ENCODE measurements around the gene OR2W1.

DNA sequence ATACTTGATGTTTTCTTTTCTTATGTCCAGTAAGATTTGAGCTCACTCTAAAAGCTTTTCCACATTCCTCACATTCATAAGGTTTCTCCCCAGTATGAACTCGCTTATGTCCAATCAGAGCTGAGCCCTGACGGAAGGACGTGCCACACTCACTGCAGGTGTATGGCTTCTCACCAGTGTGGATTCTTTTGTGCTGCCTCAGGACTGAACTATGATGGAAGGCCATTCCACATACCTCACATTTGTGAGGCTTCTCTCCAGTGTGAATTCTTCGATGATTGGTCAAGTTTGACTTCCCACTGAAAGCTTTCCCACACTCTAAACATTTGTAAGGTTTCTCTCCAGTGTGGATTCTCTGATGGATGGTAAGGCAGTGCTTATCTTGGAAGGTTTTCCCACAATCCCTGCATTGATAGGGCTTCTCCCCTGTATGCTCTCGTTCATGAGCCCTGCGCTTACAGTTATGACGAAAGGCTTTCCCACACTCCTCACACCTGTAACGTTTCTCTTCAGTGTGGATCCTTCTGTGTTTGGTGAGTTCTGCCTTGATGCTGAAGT, 49.8 kb downstream of the OR2W1 start:
- TF ChIP-seq ZNF565 (CRISPR knock-in tag; conservative IDR thresholded peaks at IDR 0.05; ENCODE audit: low read depth), result no peak
- TF ChIP-seq ZFP3 (CRISPR knock-in tag; IDR thresholded peaks at IDR 0.05), result no peak
- TF ChIP-seq, protein P1, sequence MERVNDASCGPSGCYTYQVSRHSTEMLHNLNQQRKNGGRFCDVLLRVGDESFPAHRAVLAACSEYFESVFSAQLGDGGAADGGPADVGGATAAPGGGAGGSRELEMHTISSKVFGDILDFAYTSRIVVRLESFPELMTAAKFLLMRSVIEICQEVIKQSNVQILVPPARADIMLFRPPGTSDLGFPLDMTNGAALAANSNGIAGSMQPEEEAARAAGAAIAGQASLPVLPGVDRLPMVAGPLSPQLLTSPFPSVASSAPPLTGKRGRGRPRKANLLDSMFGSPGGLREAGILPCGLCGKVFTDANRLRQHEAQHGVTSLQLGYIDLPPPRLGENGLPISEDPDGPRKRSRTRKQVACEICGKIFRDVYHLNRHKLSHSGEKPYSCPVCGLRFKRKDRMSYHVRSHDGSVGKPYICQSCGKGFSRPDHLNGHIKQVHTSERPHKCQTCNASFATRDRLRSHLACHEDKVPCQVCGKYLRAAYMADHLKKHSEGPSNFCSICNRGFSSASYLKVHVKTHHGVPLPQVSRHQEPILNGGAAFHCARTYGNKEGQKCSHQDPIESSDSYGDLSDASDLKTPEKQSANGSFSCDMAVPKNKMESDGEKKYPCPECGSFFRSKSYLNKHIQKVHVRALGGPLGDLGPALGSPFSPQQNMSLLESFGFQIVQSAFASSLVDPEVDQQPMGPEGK (CRISPR knock-in tag; IDR thresholded peaks at IDR 0.05; ENCODE audit: borderline replicate concordance), result no peak
- no peak for TF ChIP-seq ZFP30 (CRISPR knock-in tag; IDR thresholded peaks at IDR 0.05)
- no peak for TF ChIP-seq TOX (CRISPR knock-in tag; IDR thresholded peaks at IDR 0.05; ENCODE audit: borderline replicate concordance)
- TF ChIP-seq, protein P2, sequence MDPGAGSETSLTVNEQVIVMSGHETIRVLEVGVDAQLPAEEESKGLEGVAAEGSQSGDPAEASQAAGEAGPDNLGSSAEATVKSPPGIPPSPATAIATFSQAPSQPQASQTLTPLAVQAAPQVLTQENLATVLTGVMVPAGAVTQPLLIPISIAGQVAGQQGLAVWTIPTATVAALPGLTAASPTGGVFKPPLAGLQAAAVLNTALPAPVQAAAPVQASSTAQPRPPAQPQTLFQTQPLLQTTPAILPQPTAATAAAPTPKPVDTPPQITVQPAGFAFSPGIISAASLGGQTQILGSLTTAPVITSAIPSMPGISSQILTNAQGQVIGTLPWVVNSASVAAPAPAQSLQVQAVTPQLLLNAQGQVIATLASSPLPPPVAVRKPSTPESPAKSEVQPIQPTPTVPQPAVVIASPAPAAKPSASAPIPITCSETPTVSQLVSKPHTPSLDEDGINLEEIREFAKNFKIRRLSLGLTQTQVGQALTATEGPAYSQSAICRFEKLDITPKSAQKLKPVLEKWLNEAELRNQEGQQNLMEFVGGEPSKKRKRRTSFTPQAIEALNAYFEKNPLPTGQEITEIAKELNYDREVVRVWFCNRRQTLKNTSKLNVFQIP (CRISPR knock-in tag; IDR thresholded peaks at IDR 0.05; ENCODE audit: borderline replicate concordance, low read depth), result no peak
- no peak for TF ChIP-seq RARB (CRISPR knock-in tag; IDR thresholded peaks at IDR 0.05)
- TF ChIP-seq, protein P3, sequence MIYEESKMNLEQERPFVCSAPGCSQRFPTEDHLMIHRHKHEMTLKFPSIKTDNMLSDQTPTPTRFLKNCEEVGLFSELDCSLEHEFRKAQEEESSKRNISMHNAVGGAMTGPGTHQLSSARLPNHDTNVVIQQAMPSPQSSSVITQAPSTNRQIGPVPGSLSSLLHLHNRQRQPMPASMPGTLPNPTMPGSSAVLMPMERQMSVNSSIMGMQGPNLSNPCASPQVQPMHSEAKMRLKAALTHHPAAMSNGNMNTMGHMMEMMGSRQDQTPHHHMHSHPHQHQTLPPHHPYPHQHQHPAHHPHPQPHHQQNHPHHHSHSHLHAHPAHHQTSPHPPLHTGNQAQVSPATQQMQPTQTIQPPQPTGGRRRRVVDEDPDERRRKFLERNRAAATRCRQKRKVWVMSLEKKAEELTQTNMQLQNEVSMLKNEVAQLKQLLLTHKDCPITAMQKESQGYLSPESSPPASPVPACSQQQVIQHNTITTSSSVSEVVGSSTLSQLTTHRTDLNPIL (CRISPR knock-in tag; IDR thresholded peaks at IDR 0.05; ENCODE audit: low read depth), result no peak
- no peak for TF ChIP-seq SNAI2 (CRISPR knock-in tag; IDR thresholded peaks at IDR 0.05)
- TF ChIP-seq, protein P4, sequence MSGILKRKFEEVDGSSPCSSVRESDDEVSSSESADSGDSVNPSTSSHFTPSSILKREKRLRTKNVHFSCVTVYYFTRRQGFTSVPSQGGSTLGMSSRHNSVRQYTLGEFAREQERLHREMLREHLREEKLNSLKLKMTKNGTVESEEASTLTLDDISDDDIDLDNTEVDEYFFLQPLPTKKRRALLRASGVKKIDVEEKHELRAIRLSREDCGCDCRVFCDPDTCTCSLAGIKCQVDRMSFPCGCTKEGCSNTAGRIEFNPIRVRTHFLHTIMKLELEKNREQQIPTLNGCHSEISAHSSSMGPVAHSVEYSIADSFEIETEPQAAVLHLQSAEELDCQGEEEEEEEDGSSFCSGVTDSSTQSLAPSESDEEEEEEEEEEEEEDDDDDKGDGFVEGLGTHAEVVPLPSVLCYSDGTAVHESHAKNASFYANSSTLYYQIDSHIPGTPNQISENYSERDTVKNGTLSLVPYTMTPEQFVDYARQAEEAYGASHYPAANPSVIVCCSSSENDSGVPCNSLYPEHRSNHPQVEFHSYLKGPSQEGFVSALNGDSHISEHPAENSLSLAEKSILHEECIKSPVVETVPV (CRISPR knock-in tag; IDR thresholded peaks at IDR 0.05), result no peak
- TF ChIP-seq ZC3H10 (CRISPR knock-in tag; IDR thresholded peaks at IDR 0.05), result no peak
- TF ChIP-seq ARNTL (CRISPR knock-in tag; IDR thresholded peaks at IDR 0.05; ENCODE audit: borderline replicate concordance, low read depth), result no peak
